ENCODE measurements around the gene MB21D2. TPM values are rescaled to one million over a fixed set of nuclear protein-coding genes. Genes with fewer than 3 reads are reported as not detected.

Gene MB21D2
- total RNA-seq, 1 experiment from 2014 or later, result 26.0 TPM

GRCh38 chr3:192907784-192908183 is 9.9 kb downstream of the MB21D2 start:
- no peaks in the 10 kb centered on the region for H4K20me1 ChIP-seq (ENCODE audit: low read length)
- no peaks in the 10 kb centered on the region for H3K9me3 ChIP-seq (ENCODE audit: low read length)
- peak overlapping the region; percentile 34 for H3K4me3 ChIP-seq (ENCODE audit: low read length)
- POLR2A ChIA-PET (ENCODE audit: unreplicated experiment), result no interaction called here
- no peaks in the 10 kb centered on the region for H3K27me3 ChIP-seq (ENCODE audit: low read length)
- H3F3A ChIP-seq (ENCODE audit: low read length, unreplicated experiment), result no peaks in the 10 kb centered on the region
- H3K9ac ChIP-seq (ENCODE audit: low read length), result peak overlapping the region; percentile 41
- H3K4me1 ChIP-seq (ENCODE audit: insufficient read depth, low read length), result peaks cover 55% of the 10 kb centered on the region
- intact Hi-C loops (cut with micrococcal nuclease), result loop anchor here (1.0 kb wide), 1 partner anchor 10 kb away; the partner anchor contains the start of gene MB21D2
- peaks cover 98% of the 10 kb centered on the region for H3K79me2 ChIP-seq (ENCODE audit: low read length)
- CTCF ChIA-PET, result interaction anchor here (0.7 kb wide), 1 partner anchor 56 kb away, joined by 4 read pairs; no protein-coding TSS in a partner anchor
- H3K27ac ChIP-seq (ENCODE audit: low read length), result peak overlapping the region; percentile 83
- BruUV-seq (replicated peaks), result no TSS peak
- peak; percentile 93 for DNase-seq
- TF ChIP-seq EZH2 (IDR thresholded peaks at IDR 0.05; ENCODE audit: low read length, unreplicated experiment) (no peak), CTCF (conservative IDR thresholded peaks at IDR 0.05; ENCODE audit: low read depth, low read length) (no peak), EZH2phosphoT487 (IDR thresholded peaks at IDR 0.05; ENCODE audit: borderline replicate concordance, low read length) (no peak)
- peak overlapping the region; percentile 77 for H3K4me2 ChIP-seq (ENCODE audit: low read length)
- no peak overlapping the region for H2AFZ ChIP-seq (ENCODE audit: low read length)
- H3K9me2 ChIP-seq (replicated peaks; ENCODE audit: low read length), result no peaks in the 10 kb centered on the region
- peaks cover 30% of the 10 kb centered on the region for H3K36me3 ChIP-seq (ENCODE audit: low read depth, low read length)
- peak; percentile 63 for ATAC-seq

GRCh38 chr3:192906940-192907339 is 10.7 kb downstream of the MB21D2 start:
- ATAC-seq, result peak; percentile 60
- Histone ChIP-seq H3K4me3 (ENCODE audit: low read length) (no peak overlapping the region), H2AFZ (ENCODE audit: low read length) (no peak overlapping the region), H3K9ac (ENCODE audit: low read length) (no peak overlapping the region; the same call in 1 of the 2 replicates), H3K27ac (ENCODE audit: low read length) (peak overlapping the region; percentile 83), H3K27me3 (ENCODE audit: low read length) (no peaks in the 10 kb centered on the region), H3K4me2 (ENCODE audit: low read length) (peak overlapping the region; percentile 77), H3K4me1 (ENCODE audit: insufficient read depth, low read length) (peaks cover 63% of the 10 kb centered on the region), H3K79me2 (ENCODE audit: low read length) (peaks cover 98% of the 10 kb centered on the region), H3K9me2 (replicated peaks; ENCODE audit: low read length) (no peaks in the 10 kb centered on the region), H3K36me3 (ENCODE audit: low read depth, low read length) (peaks cover 30% of the 10 kb centered on the region), H3F3A (ENCODE audit: low read length, unreplicated experiment) (no peaks in the 10 kb centered on the region), H3K9me3 (ENCODE audit: low read length) (no peaks in the 10 kb centered on the region), H4K20me1 (ENCODE audit: low read length) (no peaks in the 10 kb centered on the region)
- ChIA-PET CTCF (no interaction called here), POLR2A (ENCODE audit: unreplicated experiment) (interaction anchor here (0.6 kb wide), 1 partner anchor 20 kb away, joined by 3 read pairs; no protein-coding TSS in a partner anchor)
- no TSS peak for BruUV-seq (replicated peaks)
- DNase-seq, result peak; percentile 76
- intact Hi-C loops (cut with micrococcal nuclease), result loop anchor here (1.0 kb wide), 1 partner anchor 10 kb away; the partner anchor contains the start of gene MB21D2
- TF ChIP-seq EZH2 (IDR thresholded peaks at IDR 0.05; ENCODE audit: low read length, unreplicated experiment), result no peak
- no peak for TF ChIP-seq EZH2phosphoT487 (IDR thresholded peaks at IDR 0.05; ENCODE audit: borderline replicate concordance, low read length)
- TF ChIP-seq CTCF (conservative IDR thresholded peaks at IDR 0.05; ENCODE audit: low read depth, low read length), result no peak

GRCh38 chr3:192905980-192906678 is 11.5 kb downstream of the MB21D2 start:
- CTCF ChIA-PET, result no interaction called here
- H3K4me2 ChIP-seq (ENCODE audit: low read length), result peak overlapping the region; percentile 77

More at GRCh38 chr3:192905980-192906678, 11.5 kb downstream of the MB21D2 start:
- POLR2A ChIA-PET (ENCODE audit: unreplicated experiment), result interaction anchor here (0.6 kb wide), 1 partner anchor 110 kb away, joined by 3 read pairs; no protein-coding TSS in a partner anchor
- H3K9ac ChIP-seq (ENCODE audit: low read length), result no peak overlapping the region
- no peaks in the 10 kb centered on the region for H3K9me2 ChIP-seq (replicated peaks; ENCODE audit: low read length)
- H3K36me3 ChIP-seq (ENCODE audit: low read depth, low read length), result peaks cover 30% of the 10 kb centered on the region
- no peaks in the 10 kb centered on the region for H3F3A ChIP-seq (ENCODE audit: low read length, unreplicated experiment)
- no peaks in the 10 kb centered on the region for H4K20me1 ChIP-seq (ENCODE audit: low read length)
- H3K4me1 ChIP-seq (ENCODE audit: insufficient read depth, low read length), result peaks cover 66% of the 10 kb centered on the region
- intact Hi-C loops (cut with micrococcal nuclease), result no loop called here
- no peak for DNase-seq
- TF ChIP-seq CTCF (conservative IDR thresholded peaks at IDR 0.05; ENCODE audit: low read depth, low read length) (no peak), EZH2phosphoT487 (IDR thresholded peaks at IDR 0.05; ENCODE audit: borderline replicate concordance, low read length) (no peak), EZH2 (IDR thresholded peaks at IDR 0.05; ENCODE audit: low read length, unreplicated experiment) (no peak)
- H2AFZ ChIP-seq (ENCODE audit: low read length), result no peak overlapping the region
- peaks cover 93% of the 10 kb centered on the region for H3K79me2 ChIP-seq (ENCODE audit: low read length)
- no peaks in the 10 kb centered on the region for H3K9me3 ChIP-seq (ENCODE audit: low read length)
- no peak overlapping the region for H3K4me3 ChIP-seq (ENCODE audit: low read length)
- ATAC-seq, result no peak
- H3K27me3 ChIP-seq (ENCODE audit: low read length), result no peaks in the 10 kb centered on the region
- peak overlapping the region; percentile 83 for H3K27ac ChIP-seq (ENCODE audit: low read length)
- no TSS peak for BruUV-seq (replicated peaks)
